NCI-H748 (cell line): ENCODE data around the gene IFI6.
"Not testable (repeated sequence)": the region's sequence is repeated elsewhere in the genome, so short reads cannot be mapped to it uniquely, and the experiment has no call there.

ENCODE experiments used
- DNase-seq: peaks from one replicate; lab custom pipeline; 2025; ENCODE audit not compliant: unreplicated experiment; lab: John Stamatoyannopoulos, UW

IFI6 gene, protein sequence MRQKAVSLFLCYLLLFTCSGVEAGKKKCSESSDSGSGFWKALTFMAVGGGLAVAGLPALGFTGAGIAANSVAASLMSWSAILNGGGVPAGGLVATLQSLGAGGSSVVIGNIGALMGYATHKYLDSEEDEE

DNA sequence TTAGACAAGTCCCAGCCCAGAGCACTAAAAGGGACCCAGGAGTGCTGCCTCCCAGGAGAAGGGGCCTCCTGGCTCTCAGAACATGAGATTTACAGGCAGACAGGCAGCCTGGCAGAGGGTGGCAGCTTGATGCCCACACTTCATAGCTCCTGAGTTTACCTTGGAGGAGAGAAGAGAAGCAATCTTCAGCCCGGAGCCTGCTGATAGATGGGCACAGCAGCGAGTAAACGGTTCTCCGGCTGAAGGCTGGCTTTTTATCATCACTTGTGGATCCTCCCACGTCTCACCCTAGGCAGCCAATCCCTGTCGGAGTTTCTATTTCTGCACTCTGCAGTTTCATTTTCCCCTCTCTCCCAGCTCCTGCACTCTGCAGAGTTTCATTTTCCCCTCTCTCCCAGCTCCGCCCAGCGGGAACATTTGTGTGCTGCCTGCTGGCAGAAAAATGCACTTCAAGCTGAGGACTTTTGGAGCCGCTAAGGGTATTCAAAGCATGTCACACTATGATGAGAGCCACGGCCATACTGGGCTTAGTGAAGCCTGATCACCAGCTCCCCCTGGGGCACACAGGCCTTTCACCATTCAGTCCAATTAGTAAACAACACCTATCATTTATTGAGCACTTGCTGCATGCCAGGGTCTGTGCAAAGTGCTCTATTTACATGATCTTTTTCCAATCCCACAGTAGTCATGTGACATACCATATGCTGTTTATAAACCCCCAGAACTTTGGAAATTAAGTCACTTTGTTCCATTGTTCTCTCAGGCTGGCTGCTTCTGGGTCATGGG lies at the start of gene IFI6:
TSS of gene IFI6 (minus strand) at position 229 of the 786 bp plus-strand sequence. CDS start 2,878 bp downstream, outside the sequence.
- peak; percentile 93 for DNase-seq

DNA sequence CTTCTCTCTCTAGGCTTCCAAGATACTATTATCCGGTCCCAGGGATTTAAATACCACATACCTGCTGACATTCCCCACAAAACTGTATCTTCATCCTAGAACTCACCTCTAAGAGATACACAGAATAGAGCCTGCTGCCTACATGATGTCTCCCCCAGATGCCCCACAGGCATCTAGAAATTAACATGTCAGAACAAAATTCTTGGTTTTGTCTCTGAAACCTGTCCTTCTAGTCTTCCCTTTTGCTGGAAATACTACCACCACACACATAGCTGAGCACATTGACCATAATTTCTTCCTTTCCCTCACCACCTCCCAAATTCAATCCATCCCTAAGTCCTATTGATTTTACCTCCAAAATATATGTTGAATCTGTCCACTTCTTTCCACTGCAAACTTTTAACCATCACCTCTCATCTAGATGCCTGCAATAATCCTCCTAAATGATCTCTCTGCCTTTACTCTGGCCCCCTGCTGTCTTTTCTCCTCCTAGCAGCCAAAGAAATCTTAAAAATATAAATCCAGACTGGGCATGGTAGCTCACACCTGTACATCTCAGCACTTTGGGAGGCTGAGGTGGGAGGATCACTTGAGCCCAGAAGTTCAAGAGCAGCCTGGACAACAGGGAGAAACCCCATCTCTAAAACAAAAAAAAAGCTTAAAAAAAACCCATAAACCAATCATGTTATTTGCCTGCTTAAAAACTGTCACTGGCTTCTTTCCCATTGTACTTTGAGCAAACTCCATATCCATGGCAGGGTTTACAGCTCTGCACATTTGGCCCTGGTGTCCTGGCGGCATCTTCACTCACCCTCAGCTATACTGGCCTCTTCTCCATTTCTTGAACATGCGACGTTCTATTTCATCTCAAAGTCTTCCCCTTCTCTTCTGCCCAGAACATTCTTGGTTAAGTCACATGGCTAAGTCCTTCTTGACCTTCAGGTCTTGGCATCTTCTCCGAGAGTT lies 47.6 kb upstream of the IFI6 start:
- no peak for DNase-seq

DNA sequence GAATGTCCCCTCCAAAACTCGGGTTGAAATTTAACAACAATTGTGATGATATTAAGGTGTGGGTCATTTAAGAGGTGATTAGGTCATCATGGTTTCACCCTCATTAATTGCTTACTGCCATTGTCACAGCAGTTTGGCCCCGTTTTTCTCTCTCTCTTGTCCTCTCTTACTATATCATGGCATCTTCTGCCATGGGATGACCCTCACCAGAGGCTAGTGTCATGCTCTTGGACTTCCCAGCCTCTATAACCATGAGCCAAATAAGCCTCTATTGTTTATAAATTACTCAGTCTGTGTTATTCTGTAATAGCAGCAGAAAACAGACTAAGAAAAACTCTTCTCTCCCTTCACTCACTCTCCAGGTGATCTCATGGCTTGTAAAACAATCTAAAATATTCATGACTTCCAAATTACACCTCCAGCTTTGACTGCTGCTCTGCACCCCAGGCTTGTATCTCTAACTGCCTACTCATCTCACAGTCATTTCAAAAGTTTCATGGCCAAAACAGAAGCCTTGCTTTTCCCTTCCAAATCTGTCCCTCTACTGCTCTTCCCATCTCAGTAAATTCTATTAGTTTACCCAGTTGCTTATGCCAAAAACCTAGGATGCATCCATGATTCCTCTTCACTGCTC lies 44.4 kb upstream of the IFI6 start:
- DNase-seq: no peak

DNA sequence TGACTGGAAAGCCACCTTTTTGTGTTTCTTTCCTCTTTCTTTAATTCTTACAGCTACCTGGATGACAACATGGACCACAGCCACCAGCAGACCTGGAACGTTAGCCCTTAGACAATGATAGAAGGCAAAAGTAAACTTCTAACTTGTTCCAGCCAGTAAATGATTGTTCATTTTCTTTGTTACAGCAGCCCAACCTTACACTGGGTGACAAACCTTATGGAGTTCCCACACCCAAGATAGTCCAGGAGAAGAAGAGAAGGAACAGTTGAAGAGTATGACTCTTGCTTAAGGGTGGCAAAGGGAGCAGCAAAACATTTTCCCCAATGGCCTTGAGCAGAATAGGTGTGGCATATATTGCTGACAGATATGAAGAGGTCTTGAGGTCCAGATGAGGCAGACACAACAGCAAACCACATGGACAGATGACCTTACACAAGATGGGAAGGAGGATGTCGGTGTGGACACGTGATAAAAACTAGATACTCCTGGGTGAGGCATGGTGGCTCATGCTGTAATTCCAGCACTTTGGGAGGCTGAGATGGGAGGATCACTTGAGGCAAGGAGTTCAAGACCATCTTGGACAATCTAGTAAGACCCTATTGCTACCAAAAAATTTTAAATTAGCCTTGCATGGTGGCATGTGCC lies 42.0 kb upstream of the IFI6 start:
- no peak for DNase-seq

DNA sequence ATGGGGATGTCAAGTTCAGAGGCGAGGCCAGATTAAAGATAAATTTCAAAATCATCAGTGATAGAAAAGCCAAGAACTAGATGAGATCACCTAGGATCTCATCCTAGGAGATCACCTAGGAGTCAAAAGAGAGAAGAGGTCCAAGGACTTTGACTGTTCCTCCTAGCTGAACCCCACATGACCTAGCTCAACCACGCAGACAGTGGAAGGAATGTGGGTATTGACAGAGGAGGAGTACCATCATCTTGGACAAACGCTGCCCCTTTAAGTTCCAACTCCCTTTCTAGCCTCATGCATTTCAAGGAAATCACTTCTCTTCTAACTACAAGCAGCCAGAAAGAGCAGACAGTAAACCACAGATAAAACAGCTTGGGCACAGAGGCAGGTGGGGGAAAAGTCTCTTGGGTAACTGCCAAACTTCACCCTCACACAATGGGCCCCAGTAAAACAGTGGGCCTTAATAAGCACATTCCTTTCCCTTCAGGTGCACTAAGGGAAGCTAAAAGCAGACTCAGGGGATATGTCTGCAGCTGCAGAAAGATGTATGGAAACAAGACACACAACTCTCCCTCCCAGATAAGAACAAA lies 41.2 kb upstream of the IFI6 start:
- DNase-seq: no peak

DNA sequence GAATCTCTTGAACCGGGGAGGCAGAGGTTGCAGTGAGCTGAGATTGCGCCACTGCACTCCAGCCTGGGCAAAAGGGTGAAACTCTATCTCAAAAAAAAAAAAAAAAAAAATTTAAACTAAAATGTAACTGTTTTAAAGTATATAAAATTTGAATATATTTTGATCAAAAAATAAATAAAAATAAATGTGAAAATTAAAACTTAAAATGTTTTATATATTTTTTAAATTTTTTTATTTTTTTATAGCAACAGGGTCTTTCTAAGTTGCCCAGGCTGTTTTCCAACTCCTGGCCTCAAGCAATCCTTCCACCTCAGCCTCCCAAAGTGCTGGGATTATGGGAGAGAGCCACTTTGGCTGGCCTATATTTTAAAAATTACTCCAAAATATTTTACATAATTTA lies 38.6 kb upstream of the IFI6 start:
- DNase-seq: no peak

DNA sequence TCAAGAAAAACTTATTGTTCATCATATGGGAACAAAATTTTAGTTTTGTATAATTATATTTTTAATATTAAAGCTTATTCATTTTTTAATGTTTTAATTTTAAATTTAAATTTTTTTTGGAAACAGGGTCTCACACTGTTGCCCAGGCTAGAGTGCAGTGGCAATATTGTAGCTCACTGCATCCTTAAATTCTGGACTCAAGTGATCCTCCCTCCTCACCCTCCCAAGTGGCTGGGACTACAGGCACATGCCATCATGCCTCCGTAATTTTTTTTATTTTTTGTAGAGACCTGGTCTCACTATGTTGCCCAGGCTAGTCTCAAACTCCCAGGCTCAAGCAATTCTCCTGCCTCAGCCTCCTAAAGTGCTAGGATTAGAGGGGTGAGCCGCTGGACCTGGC lies 33.6 kb upstream of the IFI6 start:
- no peak for DNase-seq

DNA sequence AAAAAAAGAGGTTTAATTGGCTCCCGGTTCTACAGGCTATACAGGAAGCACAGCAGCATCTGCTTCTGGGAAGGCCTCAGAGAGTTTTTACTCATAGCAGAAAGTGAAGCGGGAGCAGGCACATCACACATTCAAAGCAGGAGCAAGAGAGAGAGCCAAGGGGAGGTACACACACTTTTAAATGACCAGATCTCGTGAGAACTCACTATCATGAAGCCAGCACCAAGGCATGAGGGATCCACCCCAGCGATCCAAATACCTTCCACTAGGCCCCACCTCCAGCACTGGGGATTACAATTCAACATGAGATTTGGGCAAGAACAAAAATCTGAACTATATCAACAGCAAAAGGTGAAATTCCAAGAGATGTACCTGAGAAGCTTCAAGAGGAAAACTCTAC lies 33.0 kb upstream of the IFI6 start:
- DNase-seq: no peak

DNA sequence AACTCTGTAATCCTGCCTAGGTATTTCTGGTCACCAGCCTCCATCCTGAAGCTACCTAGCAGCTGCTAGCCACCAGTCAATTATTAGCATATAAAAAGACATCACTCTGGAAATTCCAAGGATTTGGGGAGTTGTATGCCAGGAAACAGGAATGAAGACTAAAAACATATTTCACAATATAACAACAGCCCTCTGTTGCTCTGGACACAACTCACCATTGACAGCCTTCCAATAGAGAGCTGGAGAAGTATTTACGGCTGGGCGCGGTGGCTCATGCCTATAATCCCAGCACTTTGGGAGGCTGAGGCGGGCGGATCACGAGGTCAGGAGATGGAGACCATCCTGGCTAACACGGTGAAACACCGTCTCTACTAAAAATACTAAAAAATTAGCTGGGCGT lies 24.8 kb upstream of the IFI6 start:
- DNase-seq: not testable (repeated sequence)

DNA sequence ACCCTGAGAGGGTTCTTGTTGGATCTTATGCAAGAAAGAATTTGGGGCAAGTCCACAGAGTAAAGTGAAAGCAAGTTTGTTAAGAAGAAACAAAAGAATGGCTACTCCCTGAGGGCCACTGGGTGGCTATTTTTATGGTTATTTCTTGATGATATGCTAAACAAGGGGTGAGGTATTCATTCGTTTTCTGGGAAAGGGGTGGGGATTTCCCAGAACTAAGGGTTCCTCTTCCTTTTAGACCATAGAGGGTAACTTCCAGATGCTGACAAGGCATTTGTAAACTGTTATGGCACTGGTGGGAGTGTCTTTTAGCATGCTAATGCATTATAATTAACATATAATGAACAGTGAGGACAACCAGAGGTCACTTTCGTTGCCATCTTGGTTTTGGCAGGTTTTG lies 18.2 kb upstream of the IFI6 start:
- no peak for DNase-seq

DNA sequence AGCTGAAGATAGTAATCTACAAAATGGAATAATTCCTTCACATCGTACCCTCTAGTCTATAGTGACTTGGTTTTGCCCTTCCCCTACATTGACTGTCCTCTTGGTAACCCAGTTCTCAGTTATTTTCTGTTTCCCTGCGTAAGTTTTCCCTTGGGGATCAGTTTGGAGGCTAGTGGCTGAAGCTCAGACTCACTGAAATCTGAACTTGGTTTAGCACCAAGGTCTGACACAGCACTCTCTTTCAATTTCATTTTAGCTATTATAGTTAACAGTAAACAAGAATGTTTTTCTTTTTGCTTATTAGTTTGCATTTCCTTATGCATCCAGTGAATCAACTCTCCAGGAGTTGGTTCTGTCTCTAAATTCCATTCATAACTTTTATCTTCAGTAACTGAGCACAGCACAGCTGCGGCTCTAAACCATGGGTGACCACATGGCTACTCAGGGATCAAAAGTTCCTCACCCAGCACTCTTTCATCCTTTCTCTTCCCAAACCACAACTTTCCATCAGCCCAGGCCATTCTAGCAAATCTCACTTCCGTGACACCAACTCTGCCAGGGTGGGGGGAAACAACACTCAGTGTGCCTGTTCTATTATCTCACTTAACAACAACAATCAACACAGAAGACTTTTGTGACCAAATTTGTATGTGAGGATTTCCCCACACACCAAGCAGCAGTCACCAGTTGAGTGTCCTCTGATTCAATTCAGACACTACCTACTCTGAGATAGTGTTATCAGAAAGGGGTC lies 17.6 kb upstream of the IFI6 start:
- no peak for DNase-seq

DNA sequence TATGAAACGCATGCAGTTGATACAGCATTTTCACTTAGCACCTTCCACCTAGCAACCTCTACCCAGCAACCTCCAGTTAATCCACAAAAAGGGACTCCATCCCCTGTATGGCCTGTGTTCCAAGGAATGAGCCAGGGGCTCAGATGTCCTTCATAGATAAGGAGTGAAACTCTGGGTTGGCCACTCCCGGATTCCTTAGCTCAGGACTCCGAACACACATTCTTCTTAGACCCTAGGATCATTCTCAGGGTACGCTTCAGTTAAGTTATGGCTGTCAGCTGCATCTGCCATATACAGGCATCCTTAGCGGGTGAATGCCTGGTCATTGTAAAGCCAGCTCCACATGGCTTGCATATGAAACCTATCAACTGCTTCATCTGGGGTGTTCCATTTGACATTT lies 15.9 kb upstream of the IFI6 start:
- DNase-seq: no peak

DNA sequence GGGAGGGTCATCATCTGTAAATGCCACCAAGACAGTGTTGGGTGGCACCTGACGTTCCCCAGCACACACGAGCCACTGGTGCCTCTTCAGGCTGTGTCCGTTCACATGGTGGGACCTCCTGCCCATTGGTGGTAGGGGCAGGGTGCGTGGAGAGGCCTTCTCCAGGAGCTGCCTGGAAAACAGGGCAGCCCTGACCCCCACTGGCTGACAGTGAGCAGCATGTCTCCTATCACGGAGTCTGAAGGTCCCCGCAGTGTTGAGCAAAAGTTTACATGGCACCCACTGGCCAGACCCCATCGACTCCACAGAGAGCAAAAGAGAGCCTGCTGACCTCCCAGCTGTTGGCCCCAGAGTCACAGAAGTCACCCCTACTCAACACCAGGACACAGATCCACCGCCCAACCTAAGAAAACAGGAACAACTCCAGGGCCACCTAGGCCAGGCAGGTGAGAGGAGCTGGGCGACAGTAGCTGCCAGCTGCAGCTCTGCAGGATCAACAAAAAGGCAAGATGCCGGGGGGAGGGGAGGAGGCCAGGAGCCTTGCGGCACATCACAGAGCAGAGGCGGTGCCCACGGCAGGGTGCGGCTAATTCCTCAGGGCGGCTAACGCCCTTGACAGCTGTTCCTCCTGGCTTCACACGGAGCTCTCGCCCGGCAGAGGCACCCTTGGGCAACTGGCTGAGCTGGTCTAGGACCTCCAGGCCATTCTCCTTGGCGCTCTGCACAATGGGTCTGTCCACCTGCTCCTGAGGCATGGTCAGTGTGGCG lies 14.4 kb upstream of the IFI6 start:
- DNase-seq: peak; percentile 83

DNA sequence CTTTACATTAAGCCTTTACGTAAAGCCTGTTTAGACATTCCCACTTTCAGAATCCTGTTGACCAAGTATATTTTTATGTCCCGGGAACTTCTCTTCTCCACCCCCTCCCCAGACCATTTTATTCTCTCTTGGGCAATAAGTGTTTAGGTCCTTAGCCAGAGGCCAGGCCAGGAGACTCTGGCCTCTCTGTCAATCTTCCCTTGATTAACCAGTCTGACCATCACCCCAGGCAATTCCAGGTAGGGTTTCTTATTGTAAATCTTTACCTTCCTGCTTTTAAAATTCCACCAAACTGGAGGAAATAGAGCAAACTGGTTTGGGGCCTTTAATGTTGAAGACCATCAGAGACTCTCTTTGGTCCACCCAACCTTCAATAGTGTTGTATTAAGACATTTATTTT lies 12.2 kb upstream of the IFI6 start:
- no peak for DNase-seq

DNA sequence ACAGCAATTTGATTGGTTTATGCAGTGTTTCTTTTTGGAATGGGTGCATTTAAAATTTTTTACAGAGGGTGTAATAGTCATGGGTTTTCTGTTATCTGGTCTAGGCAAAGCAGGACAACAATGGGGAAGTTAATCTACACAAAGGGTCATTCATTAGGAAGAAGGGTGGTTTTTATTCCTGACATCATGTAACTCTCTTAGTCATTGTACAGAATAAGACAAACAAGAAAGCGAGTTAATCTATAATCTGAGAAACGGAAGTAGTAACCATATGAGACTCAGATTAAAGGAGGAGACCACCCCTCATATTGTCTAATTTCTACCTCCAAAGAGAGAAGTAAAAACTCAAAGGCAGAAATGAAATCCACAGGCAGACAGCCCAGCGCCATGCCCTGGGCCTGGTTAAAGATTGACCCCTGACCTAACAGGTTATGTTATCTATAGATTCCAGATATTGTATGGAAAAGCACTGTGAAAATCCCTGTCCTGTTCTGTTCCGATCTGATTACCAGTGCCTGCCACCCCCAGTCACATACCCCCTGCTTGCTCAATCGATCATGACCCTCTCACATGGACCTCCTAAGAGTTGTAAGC lies 10.5 kb upstream of the IFI6 start:
- no peak for DNase-seq

DNA sequence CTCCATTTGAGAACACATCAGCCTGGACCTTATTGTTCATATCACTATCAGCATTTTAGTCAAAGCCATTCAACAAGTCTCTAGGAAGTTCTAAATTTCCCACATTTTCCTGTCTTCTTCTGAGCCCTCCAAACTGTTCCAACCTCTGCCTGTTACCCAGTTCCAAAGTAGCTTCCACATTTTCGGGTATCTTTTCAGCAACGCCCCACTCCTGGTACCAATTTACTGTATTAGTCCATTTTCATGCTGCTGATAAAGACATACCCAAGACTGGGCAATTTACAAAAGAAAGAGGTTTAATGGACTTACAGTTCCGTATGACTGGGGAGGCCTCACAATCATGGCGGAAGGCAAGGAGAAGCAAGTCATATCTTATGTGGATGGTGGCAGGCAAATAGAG lies 9.6 kb upstream of the IFI6 start:
- DNase-seq: not testable (repeated sequence)

DNA sequence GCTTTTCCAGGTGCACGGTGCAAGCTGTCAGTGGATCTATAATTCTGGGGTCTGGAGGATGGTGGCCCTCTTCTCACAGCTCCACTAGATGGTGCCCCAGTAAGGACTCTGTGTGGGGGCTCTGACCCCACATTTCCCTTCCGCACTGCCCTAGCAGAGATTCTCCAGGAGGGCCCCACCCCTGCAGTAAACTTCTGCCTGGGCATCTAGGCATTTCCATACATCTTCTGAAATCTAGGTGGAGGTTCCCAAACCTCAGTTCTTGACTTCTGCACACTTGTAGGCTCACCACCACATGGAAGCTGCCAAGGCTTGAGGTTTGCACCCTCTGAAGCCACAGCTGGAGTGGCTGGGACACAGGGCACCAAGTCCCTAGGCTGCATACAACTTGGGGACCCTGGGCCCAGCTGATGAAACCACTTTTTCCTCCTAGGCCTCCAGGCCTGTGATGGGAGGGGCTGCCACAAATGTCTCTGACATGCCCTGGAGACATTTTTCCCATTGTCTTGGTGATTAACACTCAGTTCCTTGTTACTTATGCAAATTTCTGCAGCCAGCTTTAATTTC lies 8.3 kb upstream of the IFI6 start:
- DNase-seq: not testable (repeated sequence)

DNA sequence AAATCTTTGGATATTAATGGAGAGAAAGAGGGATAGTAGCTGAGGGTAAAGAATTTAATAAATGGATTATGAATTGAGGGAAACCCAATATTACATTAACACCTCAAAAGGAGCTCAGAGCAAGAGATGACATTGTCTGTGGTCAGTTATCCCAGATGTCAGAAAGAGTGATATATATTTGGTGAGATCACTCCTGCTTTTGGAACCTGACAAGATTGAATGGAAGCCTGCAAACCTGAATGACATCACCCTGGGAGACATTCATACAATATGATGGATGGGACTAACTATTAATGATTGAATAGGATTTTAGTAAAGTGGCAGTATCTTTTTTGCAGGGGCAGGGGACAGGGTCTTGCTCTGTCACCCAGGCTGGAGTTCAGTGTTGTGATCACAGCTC lies 6.8 kb upstream of the IFI6 start:
- DNase-seq: no peak
